Myocyte (in vitro differentiated cells): ENCODE measurements around the gene MYO7B. TPM values are rescaled to one million over a fixed set of nuclear protein-coding genes. Genes with fewer than 3 reads are reported as not detected.

Experiments used
- DNase-seq: peaks from one replicate; pipeline ENCODE4 v3.0.0-alpha.2; 2012; ENCODE audit warnings: low read depth
- total RNA-seq: library from RNA; depleted of rRNA; stranded (reverse); fragments of >200 nt; gene quantifications from 2 replicates; pipeline ENCODE4 v1.2.3, GENCODE V29; 2014

Gene MYO7B
- total RNA-seq, 1 donor from 2014 or later = not detected

DNA sequence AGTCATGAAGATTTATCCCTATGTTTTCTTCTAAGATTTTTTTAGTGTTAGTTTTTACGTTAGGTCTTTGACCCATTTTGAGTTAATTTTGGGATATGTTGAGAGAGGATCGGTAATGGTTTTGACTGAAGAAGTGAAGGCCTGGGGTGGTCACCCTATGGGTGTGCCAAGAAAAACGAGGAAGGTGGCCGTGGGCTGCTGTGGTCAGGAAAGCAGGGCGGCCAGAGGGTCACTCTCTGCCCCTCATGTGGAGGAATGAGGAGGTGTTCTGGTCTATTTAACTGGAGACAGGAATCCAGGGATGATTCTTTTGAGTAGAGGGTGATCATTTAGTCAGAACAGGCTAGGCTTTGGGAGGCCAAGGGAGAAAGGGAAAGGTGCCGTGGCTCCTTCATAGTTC is 50.7 kb downstream of the MYO7B start:
- no peak for DNase-seq

GRCh38 chr2:127586746-127587295 is 51.3 kb downstream of the MYO7B start:
- no peak for DNase-seq

DNA sequence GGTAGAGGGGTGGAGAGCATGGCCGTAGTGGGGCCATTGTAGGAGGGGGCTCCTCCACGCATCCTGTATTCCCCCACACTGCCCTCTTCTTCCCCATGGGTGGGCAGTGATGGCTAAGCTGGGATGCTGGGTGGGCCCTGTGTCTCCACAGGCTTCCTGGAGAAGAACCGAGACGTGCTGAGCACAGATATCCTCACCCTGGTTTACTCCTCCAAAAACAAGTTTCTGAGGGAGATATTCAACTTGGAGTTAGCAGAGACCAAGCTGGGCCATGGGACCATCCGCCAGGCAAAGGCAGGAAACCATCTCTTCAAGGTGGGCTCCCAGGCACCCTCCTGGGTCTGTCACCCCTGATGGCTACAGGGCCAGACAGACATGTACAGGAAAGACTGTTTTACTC is 52.8 kb downstream of the MYO7B start:
- no peak for DNase-seq

GRCh38 chr2:127589358-127589757 is 53.9 kb downstream of the MYO7B start:
- DNase-seq = no peak

GRCh38 chr2:127589841-127590240 is 54.4 kb downstream of the MYO7B start:
- DNase-seq = no peak

DNA sequence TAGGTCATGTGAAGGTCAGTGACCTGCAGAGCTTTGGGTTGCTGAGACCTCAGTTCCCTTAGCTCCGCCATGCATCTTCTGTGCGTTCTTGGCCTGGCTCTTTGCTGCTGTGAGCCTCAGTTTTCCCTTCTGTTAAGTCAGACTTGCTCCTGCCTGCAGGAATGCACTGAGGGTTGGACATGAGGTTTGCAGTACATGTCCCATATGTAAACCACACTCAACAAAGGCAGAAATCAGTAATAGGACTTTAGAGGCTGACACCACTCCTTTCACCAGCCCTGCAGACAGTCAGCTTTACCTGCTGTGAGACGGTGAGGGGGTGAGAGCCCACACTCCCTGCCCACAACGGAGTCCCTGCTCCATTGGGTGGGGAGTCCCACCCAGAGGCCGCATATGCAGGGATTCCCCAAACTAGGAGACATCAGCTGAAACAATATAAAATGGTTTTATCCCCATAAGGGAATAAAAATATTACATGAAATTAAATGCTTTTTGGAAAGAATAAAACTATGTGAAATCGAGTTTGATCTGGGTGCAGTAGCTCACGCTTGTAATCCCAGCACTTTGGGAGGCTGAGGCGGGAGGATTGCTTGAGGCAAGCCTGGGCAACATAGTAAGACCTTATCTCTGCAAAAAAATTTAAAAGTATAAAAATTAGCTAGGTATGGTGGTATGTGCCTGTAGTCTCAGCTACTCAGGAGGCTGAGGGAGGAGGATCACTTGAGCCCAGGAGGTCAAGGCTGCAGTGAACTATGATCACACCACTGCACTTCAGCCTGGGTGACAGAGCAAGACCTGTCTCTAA is 55.1 kb downstream of the MYO7B start:
- DNase-seq = no peak

DNA sequence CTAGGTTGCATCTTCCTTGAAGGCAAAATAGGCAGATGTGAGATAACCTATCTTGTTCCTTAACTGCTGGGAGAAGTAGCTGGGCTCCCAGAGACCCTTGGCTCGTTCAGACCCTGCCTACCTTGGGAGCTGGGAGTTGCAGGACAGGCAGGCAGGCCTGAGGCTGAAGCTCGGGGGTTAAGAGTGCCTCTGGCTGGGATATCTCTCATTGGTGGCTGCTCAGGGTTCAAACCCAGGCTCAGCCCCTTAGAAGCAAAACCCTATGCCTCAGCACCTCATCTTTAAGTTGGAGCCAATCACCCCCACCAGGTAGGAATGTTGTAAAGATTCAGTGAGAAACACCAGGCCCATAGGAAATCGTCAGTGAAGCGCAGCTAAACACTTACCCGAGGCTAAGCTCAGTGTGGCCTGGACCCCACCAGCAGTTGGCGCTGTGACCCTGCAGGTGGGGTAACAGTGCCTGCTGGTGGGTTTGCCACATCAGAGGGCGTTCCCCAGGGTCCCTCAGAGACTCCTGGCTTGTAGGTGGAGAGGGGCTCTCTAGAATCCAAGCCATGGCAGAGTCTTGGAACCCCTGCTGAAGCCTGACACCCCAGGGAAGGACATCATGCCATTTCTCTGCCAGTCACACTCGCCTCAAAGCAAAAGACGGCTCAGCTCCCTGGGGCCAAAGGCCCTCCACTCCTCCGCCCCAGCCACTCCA is 55.9 kb downstream of the MYO7B start:
- peak; percentile 67 for DNase-seq

DNA sequence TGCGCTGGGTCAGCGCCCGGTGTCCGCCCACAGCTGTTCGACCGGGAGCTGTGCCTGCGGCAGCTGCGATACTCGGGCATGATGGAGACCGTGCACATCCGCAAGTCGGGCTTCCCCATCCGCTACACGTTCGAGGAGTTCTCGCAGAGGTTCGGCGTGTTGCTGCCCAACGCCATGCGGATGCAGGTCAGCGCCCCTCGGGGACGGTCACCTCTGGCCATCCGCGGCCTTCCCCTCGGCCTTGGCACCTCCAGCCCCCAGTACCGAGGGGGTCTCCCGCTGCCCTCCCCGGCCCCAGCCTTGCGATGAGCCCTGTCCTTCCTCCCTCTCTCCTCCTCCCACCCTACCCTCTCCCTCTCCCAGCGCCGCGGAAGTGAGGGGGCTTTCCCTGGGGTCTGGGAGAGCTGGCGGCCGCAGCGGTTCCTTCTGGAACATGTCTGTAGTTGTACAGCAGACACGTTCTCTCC is 57.3 kb downstream of the MYO7B start:
- DNase-seq = no peak

- DNase-seq = no peak
Measured at GRCh38 chr2:127593228-127594115, 58.0 kb downstream of the MYO7B start.

- no peak for DNase-seq
Measured at GRCh38 chr2:127594116-127594591, 58.7 kb downstream of the MYO7B start.

DNA sequence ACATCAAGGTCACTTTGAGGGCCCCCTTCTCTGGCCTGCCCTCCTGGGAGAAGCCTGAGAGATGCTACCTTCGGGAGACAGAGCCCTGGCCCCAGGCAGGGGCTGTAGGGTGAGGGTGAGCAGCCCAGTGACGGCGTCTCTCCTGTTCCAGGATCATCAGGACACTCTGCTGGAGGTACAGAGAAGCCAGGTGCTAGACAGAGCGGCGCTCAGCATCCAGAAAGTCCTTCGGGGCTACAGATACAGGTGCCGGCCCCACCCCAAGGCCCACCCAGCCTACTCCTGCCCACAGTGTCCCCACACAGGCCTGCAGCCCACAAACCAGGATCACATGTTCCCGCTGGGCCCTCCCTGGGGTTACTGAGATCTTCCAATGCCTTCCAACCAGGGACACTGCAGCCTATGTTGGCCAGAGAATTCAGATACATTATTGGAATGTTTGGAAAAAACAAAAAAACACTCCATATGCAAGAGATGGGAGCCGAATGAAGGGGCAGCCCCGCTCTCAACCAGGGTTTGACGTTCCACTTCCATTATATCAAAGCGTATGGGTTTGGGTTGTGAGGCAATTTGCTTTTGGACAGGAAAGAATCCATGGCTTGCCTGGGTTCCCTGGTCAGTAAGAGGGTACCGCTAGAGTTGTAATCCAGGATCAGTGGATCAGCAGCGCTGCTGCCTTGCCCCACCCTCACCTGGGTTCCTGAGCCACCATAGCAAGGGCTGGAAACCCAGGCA is 61.0 kb downstream of the MYO7B start:
- no peak for DNase-seq

DNA sequence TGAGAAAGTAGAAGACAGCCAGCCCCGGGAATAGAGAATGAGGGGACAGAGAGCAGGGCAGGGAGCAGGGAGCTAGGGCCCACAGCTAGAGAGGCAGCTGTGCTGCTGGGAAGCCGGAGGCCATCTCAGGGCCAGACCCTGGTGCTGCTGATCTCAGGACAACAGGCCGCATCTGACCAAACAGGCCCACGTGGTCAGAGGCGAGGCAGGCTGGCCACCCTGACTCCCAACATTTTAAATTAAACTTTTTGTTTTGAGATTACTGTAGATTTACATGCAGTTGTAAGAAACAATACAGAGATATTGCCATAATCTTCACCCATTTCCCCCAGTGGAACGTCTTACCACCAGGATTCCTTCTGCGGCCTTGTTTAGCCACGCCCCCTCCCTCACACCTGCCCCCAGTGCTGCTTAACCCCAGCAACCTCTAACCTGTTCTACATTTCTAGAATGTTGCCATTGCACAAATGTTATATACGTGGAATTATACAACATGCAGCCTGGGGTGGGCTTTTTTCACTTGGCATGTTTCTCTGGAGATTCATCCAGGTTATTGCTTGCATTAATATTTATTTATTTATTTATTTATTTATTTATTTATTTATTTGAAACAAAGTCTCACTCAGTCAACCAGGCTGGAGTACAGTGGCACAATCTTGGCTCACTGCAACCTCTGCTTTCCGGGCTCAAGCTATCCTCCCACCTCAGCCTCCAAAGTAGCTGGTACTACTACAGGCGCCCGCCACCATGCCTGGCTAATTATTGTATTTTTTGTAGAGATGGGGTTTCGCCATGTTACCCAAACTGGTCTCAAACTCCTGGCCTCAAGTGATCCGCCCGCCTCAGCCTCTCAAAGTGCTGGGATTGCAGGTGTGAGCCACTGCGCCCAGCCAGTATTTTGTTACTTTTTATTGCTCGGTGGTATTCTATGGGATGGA is 61.8 kb downstream of the MYO7B start:
- no peak for DNase-seq

- no peak for DNase-seq
Measured at GRCh38 chr2:127597984-127598380, 62.5 kb downstream of the MYO7B start.

DNA sequence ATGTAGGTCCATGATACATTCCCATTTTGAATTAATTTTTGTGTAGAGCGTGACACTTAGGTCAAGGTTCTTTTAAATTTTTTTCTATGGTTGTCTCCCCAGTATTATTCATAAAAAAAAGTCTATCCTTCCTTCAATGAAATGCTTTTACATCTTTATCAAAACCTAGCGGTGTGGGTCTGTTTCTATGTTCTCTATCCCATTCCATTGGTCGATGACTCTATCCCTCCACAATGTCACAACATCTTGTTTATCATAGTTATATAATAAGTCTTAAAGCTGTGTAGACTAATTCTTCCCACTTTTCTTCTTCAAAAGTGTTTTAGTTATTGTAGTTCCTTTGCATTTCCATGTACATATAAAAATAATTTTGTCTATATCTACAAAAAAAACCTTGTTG is 63.2 kb downstream of the MYO7B start:
- no peak for DNase-seq

GRCh38 chr2:127599211-127599610 is 63.7 kb downstream of the MYO7B start:
- no peak for DNase-seq

- DNase-seq = no peak
Measured at GRCh38 chr2:127604986-127605385, 69.5 kb downstream of the MYO7B start.

DNA sequence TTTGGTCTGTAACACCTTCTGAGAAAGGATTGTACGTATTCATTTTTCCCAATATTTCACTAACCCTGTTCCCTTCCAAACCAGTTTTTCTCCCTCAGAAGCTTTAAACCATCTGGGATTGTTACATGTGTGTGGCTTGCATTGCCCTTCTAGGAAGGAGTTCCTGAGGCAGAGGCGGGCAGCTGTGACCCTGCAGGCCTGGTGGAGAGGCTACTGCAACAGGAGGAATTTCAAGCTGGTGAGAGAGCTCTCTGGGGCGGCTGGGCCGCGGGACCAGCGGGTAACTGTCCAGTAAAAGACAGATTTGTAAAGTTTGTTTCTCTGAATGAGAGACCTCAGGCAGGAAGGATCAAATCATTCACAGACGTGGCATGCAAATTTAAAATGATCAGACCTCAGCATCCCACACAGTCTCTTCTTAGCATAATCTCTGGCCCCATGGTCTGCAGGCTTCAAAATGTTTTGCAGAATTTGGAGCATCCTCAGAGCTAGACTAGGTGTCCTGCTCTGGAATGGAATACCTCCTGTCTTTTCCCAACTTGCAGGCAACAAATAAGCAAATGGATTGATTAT is 70.3 kb downstream of the MYO7B start:
- no peak for DNase-seq

DNA sequence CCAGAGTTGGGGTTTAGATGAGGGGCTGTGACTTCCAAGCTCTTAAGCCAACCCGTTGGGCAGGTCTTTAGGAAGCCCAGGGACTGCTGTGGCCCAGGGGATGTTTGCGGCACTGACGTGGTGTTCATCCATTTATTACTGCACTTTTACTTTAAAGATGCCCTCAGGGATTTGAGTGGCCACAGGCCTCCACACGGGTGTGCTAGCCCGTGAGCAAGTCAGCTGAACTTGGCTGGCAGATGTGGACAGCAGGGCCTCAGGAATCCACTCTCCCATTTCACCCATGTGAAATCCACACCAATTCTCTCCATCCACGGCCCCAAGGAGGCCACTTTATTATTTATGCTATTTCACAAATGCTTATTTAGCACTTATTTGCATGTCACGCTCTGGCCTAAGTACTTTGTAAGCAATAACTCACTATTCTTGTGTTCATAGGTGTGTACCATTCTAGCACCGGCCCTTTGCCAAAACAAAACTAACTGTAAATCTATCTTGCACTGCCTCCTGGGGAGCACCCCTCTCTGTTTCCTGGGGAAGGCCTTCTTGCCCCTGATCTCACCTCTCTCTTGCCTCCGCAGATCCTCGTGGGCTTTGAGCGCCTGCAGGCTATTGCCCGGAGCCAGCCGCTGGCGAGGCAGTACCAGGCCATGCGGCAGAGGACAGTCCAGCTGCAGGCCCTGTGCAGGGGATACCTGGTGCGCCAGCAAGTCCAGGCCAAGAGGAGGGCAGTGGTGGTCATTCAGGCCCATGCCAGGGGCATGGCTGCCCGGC is 71.3 kb downstream of the MYO7B start:
- no peak for DNase-seq
